ENCODE data around the gene GDF10.

The GDF10 gene

DNA sequence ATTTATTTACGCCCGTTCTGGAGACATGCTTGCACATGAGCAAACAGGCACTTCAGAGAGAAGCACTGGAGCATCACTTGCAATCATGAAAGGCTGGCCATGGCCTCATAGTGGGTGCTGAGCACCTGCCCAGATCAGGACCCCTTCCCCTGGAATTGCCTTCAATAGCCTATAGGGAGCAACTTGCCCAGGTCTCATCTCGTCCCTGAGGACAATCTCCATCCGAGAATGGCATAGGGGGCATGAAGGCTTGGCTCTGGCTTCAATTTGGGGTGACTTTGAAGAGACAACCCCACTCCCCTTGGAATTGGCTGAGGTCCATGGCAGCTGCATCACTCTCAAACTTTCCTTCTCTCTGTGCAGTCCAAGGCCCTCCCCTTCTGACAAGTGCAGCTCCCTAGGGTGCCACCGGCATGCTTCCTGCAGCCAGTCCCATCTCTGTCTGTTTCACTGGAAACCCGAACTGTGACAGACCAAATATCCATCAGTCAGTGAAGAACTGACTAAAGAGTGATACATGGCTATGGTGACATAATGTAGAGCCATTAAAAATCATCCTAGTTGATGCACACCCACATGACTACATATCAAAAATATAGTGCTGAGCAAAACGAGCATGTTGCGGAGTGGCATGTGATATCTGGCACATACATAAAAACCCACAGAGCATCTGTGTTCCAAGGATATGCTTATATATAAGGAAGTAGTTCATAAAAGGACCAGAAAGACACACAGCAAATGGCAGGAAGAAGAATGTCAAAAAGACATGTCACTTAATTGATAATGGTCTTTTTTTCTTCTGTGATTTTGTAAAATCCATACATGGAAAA, 34.7 kb downstream of the GDF10 start:
- no peak for DNase-seq (ENCODE audit: low read depth in 2 of 2)

DNA sequence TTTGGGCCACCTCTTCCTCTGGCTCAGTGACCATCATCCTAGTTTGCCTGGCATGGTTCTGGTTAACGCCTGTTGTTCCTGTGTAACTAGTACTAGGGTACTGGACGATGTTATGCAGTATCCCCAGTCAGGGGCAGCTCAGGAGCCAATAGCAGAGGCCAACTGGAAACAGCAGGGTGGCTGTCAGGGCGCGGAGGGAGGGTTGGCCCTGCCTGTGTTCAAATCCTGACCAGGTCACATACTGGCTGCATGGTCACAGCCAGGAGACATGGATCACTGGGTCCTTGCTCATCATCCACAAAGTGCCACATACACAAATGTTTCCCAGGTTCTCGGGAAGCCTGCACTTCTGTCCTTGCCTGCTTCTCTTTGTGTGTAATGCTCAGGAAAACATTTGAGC, 35.9 kb downstream of the GDF10 start:
- DNase-seq (ENCODE audit: low read depth in 2 of 2), result no peak

DNA sequence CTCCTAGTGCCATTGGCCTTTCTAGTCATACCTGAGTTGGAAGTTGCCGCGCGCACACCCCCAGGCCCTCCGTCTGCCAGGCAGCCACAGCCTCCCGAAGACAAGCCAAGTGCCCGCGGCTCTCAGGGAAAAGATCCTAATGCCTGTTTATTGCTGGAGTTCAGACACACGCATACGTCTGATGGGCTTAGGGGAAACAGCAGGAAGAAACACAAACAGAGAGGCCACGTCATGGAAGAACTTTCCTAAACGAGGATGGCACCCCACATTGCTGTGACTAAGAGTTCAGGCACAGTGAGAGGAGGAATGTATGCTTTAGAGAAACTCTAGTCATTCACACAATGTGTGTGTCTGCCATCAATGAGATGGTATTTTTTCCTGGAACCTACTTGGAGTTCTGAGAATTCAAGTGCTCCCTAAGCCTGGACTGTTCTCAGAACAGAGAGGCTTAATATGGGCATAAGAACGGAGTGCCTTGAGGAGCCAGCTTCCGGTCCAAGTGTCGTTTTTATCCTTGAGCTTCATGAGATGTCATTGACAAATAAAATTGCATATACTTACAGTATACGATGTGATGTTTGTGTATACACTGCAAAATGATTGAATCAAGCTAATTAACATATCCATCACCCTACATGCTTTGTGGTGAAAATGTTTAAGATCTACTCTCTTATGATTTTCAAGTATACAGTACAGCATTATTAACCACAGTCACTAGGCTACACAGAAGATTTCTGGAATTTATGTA, 36.6 kb downstream of the GDF10 start:
- no peak for DNase-seq (ENCODE audit: low read depth in 2 of 2)

DNA sequence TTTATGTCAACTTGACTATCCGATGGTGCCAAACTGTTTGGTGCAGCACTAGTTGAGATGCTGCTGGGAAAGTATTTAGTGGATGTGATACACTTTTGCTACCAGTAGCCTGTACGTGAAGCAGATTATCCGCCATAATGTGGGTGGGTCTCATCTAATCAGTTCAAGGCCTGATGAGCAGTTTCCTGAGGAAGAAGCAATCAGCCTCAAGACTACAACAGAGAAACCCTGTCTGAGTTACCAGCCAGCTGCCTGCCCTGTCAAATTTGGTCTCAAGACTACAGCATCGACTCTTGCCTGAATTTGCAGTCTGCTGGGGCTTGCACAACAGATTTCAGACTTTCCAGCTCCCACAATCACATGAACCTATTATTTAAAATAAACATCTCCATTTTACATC, 37.3 kb downstream of the GDF10 start:
- DNase-seq (ENCODE audit: low read depth in 2 of 2), result no peak

DNA sequence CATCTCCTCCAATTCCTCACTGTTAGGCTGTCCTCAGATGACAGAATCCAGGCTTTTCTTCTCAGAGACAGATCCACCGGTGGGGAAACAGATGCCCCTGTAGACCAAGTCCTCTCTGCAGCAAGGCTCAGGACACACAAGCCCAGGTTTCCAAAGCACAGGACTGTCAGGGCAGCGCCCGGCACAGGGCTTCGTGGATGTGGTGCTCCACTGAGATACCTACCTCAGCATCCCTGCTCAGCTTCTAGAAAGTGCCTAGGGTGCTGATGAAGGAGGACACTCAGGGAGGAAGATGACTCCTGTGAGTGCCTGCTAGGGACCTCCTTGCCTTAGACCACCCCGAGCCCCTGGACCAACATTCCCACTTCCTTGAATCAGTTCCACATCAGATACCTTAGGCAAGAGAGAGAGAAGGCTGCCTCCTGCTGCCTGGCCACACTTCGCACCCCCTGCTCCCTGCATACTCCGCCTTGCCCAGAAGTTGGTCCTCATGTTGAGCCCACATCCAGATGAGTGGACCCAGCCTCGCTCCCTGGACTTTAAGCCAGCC, 39.3 kb downstream of the GDF10 start:
- DNase-seq (ENCODE audit: low read depth in 2 of 2), result no peak

DNA sequence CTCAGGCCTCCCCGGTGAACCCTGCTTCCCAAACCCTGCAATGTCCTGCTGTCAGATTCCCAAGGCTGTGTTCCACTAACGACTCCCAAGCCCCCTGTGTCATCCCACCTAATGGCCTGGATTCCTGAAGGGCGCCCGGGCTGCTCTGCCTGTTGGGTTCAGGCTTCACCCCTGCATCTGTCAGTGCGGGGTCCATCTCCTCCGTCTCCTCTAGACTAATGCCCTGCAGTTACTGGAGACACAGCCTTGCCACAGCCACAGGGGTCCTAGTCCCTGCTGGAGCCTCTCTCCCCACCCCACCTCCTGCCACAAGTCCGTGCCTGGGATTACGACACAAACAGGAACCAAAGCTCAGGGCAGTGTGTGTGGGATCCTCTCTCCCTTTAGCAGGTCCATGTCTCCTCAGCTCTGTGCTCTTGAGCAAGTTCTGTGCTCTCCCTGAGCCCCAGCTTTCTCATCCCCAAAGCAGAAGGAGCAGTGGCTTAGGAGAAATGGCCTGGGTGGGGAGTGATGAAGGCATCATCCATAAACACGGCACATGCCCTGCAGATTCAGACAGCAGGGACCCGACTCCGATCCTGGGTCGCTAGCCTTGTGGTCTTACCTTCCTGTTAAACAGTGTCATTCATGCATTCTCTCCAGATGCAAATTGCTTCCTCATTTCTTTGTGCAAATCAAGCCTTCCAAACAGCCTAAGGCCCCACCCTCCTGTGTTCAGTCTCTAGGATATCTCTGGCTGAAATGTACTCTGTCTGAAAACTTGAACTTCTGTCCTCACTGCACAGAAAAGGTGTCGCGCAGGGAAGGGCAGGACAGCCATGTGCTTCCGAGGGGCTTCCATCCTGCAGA, 40.0 kb downstream of the GDF10 start:
- DNase-seq (ENCODE audit: low read depth in 2 of 2), result no peak

DNA sequence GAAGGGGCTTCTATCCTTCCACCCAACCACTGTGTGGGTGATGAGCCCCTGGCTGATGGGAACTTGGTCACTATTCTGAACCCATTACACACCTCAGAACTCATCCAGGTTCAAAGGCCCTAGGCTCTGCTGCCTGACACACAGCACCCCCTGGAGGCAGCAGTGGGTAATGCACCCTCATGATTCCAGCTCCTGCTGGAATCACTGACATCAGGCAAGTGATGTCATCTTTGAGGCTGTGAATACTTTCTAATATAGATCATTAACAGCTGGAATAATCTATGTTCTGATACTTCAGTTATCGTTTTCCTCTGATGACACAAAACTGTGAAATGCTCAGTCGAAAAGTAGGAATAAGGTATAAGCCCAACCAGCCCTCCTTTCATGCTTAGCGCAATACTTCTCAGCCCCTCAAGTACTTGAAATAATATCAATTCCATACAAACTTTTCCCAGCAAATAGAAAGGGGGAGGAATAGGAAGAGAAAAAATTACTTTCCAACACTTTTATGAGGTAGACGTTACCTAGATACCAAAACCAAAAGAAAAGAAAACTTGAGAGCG, 40.7 kb downstream of the GDF10 start:
- DNase-seq (ENCODE audit: low read depth in 2 of 2), result peak; percentile 14 to 20

DNA sequence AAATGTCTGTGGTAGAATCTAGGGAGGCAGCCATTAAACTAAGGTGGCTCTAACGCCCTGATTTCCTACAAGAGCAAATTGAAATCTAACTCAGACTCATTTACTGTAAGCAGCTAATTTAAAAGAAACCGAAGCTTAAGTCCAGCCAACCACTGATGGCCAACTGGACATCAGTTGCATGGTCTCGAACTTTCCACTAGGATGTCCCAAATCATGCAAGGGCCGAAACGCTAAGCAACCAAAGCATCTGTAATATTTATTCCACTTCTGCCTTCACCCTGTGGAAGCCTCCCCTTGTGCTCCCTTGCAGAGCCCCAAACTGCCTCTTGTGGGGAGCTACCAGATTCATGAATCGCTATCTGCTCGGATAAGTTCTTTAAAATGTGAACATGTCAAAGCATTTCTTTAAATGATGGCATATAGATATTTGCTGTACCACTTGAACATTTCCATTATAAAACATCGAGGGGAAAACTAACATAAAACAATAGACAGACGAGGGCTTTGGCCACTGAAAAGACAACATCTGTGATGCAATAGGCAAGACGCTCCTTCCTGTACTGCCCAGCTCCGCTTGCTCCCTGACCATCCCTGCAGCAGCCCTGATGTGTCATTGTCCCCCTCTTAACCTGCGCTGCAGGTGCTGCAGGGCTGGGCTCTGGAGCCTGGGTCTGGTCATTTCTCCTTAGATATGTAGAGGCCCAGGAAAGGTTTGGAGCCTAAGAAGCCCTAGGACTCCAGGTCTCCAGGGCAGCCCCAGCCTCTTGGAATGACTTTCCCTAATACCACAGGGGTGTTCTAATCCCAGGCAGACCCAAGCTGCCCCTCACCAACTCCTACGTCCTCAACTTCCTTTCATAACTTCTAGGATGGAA, 45.2 kb downstream of the GDF10 start:
- no peak for DNase-seq (ENCODE audit: low read depth in 2 of 2)

DNA sequence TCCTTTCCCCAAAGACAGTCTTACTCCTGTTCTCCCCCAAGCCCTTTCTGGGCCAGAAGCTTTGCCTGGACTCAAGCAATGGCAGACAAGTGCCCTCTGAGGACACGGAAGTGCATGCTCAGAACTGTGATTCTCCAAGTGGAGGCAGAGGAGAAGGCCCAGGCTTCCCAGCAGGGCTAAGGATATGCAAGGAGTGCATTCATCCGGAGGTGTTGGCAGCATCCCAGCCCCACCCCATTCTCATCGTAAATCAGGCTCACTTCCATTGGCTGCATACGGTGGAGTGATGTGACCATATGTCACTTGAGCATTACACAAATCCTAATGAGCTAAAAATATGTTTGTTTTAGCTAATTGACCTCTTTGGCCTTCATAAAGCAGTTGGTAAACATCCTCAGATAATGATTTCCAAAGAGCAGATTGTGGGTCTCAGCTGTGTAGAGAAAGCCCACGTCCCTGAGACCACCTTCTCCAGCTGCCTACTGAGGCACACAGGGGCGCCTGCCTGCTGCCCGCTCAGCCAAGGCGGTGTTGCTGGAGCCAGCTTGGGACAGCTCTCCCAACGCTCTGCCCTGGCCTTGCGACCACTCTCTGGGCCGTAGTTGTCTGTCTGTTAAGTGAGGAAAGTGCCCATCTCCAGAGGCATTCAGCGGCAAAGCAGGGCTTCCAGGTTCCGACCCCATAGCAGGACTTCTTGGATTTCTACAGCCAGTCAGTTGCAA, 46.7 kb downstream of the GDF10 start:
- no peak for DNase-seq (ENCODE audit: low read depth in 2 of 2)

DNA sequence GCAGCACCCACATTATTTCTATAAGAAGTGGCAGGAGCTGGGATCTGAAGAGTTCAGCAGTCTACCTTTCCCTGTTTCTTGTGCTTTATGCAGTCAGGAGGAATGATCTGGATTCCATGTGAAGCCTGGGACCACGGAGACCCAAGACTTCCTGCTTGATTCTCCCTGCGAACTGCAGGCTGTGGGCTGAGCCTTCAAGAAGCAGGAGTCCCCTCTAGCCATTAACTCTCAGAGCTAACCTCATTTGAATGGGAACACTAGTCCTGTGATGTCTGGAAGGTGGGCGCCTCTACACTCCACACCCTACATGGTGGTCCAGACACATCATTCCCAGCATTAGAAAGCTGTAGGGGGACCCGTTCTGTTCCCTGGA, 47.3 kb downstream of the GDF10 start:
- DNase-seq (ENCODE audit: low read depth in 2 of 2), result no peak

DNA sequence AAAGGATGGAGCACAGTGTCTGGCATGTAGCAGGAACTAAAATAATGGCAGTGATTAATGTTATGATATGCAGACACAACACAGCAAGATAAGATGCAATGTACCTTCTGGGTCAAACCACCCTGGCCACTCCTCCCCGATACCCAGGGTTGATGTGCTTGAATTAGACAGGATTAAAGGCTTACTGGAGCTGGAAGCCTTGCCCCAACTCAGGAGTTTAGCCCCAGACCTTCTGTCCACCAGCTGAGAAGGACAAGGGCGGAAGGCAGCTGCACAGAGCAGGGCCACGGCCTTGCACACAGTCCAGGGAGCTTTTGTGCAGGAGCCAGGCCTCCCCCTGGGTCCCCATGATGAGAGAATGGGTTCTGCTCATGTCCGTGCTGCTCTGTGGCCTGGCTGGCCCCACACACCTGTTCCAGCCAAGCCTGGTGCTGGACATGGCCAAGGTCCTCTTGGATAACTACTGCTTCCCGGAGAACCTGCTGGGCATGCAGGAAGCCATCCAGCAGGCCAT, 48.2 kb downstream of the GDF10 start, which contains the start of gene RBP3:
RBP3 (plus strand) TSS at position 226 of the 514 bp plus-strand sequence; CDS start at position 348, 122 bp downstream.
- no peak for DNase-seq (ENCODE audit: low read depth in 2 of 2)

DNA sequence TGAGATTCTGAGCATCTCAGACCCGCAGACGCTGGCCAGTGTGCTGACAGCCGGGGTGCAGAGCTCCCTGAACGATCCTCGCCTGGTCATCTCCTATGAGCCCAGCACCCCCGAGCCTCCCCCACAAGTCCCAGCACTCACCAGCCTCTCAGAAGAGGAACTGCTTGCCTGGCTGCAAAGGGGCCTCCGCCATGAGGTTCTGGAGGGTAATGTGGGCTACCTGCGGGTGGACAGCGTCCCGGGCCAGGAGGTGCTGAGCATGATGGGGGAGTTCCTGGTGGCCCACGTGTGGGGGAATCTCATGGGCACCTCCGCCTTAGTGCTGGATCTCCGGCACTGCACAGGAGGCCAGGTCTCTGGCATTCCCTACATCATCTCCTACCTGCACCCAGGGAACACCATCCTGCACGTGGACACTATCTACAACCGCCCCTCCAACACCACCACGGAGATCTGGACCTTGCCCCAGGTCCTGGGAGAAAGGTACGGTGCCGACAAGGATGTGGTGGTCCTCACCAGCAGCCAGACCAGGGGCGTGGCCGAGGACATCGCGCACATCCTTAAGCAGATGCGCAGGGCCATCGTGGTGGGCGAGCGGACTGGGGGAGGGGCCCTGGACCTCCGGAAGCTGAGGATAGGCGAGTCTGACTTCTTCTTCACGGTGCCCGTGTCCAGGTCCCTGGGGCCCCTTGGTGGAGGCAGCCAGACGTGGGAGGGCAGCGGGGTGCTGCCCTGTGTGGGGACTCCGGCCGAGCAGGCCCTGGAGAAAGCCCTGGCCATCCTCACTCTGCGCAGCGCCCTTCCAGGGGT, 48.9 kb downstream of the GDF10 start:
- DNase-seq (ENCODE audit: low read depth in 2 of 2), result no peak

DNA sequence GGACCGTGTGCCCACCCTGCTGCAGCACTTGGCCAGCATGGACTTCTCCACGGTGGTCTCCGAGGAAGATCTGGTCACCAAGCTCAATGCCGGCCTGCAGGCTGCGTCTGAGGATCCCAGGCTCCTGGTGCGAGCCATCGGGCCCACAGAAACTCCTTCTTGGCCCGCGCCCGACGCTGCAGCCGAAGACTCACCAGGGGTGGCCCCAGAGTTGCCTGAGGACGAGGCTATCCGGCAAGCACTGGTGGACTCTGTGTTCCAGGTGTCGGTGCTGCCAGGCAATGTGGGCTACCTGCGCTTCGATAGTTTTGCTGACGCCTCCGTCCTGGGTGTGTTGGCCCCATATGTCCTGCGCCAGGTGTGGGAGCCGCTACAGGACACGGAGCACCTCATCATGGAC, 49.5 kb downstream of the GDF10 start:
- no peak for DNase-seq (ENCODE audit: low read depth in 2 of 2)

DNA sequence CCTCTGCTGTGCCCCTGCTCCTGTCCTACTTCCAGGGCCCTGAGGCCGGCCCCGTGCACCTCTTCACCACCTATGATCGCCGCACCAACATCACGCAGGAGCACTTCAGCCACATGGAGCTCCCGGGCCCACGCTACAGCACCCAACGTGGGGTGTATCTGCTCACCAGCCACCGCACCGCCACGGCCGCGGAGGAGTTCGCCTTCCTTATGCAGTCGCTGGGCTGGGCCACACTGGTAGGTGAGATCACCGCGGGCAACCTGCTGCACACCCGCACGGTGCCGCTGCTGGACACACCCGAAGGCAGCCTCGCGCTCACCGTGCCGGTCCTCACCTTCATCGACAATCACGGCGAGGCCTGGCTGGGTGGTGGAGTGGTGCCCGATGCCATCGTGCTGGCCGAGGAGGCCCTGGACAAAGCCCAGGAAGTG, 50.0 kb downstream of the GDF10 start:
- DNase-seq (ENCODE audit: low read depth in 2 of 2), result no peak

DNA sequence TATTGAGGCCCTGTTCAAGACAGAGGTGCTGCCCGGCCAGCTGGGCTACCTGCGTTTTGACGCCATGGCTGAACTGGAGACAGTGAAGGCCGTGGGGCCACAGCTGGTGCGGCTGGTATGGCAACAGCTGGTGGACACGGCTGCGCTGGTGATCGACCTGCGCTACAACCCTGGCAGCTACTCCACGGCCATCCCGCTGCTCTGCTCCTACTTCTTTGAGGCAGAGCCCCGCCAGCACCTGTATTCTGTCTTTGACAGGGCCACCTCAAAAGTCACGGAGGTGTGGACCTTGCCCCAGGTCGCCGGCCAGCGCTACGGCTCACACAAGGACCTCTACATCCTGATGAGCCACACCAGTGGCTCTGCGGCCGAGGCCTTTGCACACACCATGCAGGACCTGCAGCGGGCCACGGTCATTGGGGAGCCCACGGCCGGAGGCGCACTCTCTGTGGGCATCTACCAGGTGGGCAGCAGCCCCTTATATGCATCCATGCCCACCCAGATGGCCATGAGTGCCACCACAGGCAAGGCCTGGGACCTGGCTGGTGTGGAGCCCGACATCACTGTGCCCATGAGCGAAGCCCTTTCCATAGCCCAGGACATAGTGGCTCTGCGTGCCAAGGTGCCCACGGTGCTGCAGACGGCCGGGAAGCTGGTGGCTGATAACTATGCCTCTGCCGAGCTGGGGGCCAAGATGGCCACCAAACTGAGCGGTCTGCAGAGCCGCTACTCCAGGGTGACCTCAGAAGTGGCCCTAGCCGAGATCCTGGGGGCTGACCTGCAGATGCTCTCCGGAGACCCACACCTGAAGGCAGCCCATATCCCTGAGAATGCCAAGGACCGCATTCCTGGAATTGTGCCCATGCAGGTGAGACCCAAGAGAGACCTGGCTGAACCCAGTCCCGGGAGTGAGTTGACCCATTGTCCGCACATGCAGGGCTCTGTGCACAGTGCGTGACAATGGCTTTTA, 51.0 kb downstream of the GDF10 start:
- DNase-seq (ENCODE audit: low read depth in 2 of 2), result no peak

DNA sequence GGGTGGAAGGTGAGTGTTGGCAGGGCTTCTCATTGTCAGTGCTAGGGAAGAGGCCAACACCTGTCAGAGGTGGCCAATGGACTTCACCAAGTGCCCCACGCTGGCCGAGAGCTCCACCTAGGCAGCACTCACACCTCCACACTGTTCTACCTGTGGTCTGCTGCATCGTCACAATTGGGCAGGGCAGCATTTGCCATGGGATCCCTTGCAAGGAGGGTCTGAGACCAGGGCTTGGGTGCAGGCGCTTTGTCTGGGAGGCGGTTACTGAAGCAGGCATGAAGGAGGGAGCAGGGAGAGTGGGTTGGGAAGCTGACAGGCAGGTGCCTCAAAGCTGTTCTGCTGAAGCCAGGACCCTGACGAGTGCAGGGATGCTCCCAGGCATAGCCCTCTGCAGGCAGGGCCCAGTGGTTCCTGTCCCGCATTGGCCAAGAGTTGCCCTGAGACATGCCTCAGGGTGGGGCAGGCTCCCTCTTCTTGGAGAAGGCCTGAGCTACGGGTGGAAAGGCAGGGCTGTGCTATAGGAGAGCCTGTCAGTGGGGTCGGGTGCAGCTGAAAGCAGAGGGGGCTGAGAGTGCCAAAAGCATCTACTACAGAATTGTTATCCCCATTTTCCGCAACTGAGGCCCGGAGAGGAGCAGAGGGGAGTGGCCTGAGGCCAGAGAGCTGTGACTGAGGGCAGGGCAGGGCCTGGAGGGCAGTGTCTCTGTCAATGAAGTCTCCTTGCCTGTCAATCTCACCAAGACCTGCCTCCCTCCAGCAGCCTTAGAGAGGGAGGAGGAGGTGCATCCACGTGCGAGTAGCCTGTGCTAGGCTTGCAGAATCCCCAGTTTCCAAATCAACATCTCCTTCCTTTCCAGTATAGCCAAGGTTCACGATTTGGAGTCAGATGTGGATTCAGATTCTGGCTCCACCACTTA, 52.2 kb downstream of the GDF10 start:
- no peak for DNase-seq (ENCODE audit: low read depth in 2 of 2)

DNA sequence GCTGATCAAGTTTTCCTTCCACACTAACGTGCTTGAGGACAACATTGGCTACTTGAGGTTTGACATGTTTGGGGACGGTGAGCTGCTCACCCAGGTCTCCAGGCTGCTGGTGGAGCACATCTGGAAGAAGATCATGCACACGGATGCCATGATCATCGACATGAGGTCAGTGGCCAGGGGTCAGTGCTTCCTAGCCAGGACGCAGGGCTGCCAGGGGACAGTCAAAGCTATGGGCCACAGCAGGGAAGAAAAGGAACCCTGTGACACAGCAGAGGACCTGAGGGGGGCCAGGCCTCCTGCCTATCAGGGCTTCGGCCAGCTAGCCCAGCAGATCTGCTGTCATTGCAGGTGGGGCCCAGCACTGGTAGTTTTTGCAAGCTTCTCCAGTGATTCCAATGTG, 53.4 kb downstream of the GDF10 start:
- no peak for DNase-seq (ENCODE audit: low read depth in 2 of 2)

Data from stimulated activated CD8-positive, alpha-beta memory T cell treated with anti-CD3 and anti-CD28 coated beads, Interleukin-15, amount 100 ng/mL, for 4 hours (primary cell).